ENCODE measurements around the gene HDAC2. TPM values are rescaled to one million over a fixed set of nuclear protein-coding genes. Genes with fewer than 3 reads are reported as not detected.
"Not testable (repeated sequence)": the region's sequence is repeated elsewhere in the genome, so short reads cannot be mapped to it uniquely, and the experiment has no call there.

The HDAC2 gene
- total RNA-seq, 1 experiment from 2014 or later = 88.5 TPM

DNA sequence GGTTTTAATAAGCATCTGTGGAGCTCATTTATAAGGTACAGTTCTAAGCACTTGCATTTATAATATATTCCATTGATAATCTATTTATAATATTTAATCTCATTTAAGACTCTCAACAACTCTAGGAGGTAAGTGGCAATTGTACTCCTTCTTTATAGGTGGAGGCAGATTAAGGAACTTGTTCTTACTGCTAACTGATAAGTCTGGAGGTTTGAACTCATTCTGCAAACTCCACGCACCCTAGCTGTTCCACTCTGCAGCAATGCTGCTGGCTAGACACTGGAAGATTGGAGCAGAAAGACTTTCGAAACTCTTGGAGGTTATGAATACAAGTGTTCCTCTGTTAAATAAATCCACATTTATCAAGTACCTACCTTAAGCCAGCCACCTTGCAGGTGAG, 793 bp upstream of the HDAC2 start:
- DNase-seq (ENCODE audit: low read depth) = no peak

DNA sequence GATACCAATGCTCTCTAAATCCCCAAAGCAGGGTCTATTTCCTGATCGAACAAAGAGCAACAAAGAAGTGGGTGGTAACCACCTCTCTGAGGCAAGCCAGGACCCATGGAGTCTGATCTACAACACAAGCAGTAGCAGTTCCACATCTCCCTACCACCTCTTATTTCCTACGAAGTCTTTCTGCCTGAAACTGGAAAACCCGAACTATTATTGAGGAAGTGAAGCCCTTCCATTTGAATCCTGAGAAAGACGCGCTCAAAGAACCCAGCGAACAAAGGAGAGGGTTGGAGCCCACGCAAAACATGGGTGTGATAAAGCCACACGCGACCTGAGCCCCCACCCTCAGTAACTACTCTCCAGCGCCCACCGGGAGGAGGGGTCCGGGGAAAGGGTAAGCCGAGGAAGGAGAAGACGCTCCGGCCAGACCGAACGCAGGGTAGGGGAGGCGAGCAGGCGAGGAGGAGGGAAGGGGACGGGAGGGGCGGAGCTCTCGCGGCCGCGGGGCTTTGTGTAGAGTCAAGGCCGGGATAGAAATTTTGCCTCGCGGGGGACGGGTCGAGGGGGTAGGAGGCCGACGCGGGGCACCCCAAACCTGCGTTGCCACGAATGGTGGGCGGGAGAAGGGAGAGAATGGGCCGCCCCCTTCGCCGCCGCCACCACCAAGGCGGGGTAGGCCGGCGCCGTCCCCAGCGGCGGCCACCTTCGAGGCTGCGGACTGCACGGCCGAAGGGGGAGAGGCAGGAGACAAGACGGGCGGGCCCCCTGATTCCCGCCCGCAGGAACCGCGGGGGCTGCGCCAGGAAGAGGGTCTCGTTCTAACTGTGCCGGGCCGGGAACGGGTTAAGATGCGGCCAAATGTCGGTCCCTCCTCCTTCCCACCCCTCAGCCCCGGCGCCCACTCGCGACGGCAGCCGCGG, 802 bp downstream of the HDAC2 start:
- peak; percentile 67 for DNase-seq (ENCODE audit: low read depth)

DNA sequence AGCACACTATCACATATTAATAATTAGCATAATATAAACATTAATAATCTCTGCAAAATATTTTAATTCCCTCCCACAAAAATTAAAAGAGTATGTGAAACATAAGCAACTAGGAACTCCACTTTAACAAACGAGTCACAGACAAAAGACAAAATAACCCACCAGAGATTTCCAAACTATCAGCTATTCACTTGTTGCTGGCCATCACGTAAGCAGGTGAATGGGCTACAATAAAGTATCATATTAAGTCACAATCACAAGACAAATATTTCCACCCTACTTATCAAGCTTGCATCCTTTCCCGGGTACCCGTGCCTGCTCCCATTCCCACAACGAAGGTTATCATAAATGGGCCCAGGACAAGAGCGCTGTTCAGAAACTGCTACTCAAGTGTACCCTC, 2.5 kb downstream of the HDAC2 start:
- DNase-seq (ENCODE audit: low read depth) = no peak

DNA sequence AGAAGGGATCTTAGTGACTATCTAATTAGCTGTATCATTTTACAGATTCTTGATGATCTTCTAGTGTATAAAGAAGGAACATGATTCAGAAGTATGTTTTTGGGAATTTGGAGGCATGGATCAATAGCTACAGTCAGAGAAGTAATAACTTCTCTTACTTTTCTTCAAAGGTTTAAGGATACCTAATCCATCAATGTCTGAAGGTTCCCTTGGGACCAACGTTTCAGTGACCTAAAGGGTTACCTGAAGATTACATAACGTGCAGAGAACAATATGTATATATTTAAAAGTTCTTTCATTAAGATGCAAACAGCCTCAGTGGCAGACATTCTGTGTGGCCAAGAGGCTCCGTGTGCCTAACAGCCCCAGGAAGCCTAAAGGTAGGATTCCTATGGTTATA, 3.2 kb downstream of the HDAC2 start:
- DNase-seq (ENCODE audit: low read depth) = no peak

DNA sequence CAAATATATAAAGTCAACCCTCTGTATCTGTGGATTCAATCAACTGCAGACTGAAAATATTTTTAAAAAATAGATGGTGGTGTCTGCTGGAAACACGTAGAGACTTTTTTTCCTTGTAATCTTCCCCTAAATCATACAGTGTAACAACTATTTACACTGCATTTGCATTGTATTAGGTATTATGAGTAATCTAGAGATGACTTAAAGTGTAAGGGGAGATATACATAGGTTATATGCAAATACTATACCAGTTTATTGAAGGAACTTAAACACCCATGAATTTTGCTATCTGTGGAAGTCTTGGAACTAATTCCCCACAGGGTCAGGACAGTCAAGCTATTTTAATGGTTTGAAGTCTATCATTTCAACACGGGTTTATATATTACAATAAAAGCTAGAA, 10.2 kb downstream of the HDAC2 start:
- DNase-seq (ENCODE audit: low read depth) = no peak

DNA sequence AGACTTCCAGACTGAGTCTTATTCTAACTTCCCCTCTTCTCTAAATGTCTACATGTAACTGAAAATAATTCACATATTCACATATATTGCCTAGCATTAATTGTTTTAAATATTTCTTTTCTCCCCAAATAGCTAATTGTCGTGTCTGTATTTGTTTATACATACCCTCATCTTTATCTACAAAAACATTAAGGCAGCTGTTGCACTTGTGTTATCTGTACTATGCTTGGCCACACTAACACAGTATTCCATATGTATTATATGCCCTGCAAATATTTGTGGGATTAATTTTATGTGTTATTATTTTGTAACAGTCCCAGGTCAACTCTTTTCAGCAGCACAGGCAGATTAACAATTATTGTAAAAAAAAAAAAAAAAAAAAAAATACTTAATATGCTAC, 11.7 kb downstream of the HDAC2 start:
- no peak for DNase-seq (ENCODE audit: low read depth)

DNA sequence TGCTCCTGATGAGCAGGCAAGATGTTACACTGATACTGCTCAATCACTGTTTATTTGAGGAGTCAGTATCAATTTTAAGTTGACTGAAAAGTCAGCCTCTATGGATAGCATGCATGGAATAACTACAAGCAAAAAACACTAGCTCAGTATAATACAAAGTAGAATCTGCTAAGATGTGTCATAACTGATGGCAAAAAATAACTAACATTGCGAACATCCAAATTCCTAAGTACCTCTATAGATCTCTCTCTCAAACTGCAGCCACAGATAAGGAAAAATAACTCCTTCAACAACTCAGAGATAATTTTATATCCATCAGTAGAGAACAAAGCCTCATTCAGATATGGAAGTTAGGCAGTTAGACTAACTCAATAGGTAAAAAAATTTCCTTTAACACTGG, 16.3 kb downstream of the HDAC2 start:
- DNase-seq (ENCODE audit: low read depth) = no peak

DNA sequence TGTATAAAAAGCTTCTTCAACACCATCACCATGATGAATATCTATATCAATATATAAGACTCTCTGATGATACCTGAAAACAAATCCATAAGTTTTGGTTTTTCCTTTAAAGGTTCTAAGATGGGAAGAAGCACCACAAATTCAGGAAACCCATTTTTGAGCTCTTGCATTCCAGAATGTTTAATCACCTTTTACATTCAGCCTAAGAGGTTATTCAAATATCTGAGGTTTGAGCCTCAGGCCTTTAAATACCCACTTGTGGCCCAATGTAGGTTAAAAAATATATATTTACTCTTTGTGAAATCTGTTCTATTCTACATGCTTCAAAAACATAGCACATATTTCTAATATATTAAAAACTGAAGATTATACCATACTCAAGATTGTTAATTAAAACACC, 17.6 kb downstream of the HDAC2 start:
- no peak for DNase-seq (ENCODE audit: low read depth)

DNA sequence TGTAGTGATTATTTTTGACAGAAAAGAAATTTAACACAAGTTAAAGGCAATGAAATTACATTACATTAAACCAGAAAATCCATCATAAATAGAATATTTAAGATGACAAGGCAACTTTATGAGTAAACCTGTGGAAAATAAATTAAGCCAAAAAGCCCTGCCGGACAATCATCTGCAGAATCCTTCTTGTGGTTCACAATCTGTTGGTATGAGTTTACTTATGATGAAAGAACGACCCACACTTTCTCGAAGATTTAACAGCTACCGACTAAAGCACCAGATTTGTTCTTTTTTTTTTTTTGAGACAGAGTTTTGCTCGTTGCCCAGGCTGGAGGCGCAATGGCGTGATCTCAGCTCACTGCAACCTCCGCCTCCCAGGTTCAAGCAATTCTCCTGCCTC, 21.4 kb downstream of the HDAC2 start:
- DNase-seq (ENCODE audit: low read depth) = no peak

DNA sequence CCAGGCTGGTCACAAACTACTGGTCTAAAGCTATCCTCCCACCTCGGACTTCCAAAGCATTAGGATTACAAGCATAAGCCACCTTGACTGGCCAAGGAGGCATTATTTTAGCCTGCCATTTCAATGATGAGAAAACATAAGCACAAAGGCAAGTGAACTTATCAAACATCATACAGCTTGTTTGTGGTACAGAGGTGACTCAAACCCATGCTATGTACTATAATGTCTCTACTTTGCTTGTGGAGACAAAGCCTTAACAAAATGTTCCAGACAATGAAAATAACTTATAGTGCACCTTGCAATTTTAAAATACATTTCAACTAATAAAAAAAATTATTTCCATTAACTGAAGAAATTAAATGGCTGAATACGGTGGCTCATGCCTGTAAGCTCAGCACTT, 26.2 kb downstream of the HDAC2 start:
- no peak for DNase-seq (ENCODE audit: low read depth)

DNA sequence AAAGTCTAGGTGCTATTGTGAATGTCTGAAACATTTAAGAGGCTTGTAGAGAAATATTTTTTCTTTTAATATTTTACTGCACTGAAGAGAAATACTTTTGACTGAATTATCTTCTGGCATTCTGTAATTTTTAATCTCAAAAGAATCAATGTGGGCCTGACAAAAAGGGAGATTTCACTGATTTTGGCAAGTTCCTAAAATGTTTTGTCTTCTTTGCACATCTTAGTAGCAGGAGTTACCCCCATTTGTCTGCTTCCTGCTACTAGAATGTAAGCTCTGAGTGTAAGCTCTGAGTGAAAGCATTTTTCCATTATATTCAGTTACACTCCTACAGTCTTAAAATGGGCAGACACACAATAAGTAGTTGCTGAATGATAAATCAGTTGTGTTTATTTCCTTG, 31.1 kb downstream of the HDAC2 start:
- DNase-seq (ENCODE audit: low read depth) = no peak

DNA sequence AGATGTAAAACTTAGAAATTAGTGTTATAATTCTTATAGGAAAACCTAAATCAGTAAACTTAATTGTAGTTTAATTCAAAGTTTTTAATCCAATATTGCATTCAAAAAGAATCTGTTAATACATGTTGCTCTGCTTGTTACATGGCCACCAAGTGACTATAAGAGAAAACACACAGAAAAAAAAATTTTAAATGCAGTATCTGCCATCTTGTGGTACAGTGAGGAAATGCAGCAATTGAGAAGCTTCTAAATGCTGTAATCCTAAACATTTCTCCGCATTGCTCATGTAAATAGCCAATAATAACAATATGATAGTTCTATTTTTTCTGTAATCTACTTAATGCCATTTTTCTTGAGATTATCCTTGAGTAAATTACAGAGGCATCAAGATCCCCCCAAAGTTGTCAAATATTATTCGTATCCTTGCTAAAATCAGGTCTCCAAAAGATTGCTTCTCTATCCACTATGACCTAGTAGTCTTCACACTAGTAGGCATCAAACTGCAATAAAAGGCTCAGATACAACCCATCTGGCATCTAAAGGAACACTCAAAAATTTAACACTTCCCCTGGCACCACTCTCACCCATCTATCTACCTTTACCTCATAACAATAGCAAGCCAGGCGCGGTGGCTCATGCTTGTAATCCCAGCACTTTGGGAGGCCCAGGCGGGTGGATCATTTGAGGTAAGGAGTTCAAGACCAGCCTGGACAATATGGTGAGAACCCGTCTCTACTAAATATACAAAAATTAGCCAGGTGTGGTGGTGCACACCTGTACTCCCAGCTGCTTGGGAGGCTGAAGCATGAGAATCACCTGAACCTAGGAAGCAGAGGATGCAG, 34.6 kb downstream of the HDAC2 start:
- peak; percentile 34 for DNase-seq (ENCODE audit: low read depth)

DNA sequence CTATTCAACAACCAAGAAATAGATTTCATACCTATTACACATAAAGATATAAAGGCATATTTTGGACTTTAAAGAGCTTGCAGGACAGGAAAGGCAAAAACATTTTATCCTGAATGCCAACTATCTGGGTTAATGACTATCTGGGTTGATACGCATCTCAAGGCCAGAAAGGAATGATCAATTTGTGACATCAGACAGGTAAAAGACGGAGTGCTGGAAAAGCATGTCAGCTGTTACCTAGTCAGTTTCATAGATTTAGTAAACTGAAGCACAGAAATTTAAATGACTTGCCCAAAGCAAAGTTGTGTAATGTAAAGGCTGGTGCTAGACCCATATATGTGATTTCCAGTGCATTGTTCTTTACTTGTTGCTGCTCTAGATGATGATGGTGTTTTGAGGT, 36.8 kb downstream of the HDAC2 start:
- no peak for DNase-seq (ENCODE audit: low read depth)

DNA sequence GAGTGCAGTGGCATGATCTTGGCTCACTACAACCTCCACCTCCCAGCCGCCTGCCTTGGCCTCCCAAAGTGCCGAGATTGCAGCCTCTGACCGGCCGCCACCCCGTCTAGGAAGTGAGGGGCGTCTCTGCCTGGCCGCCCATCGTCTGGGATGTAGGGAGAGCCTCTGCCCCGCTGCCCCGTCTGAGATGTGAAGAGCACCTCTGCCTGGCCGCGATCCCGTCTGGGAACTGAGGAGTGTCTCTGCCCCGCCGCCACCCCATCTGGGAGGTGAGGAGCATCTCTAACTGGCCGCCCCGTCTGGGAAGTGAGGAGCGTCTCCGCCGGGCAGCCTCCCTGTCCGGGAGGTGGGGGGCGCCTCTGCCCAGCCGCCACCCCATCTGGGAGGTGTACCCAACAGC, 39.0 kb downstream of the HDAC2 start:
- DNase-seq (ENCODE audit: low read depth) = not testable (repeated sequence)

DNA sequence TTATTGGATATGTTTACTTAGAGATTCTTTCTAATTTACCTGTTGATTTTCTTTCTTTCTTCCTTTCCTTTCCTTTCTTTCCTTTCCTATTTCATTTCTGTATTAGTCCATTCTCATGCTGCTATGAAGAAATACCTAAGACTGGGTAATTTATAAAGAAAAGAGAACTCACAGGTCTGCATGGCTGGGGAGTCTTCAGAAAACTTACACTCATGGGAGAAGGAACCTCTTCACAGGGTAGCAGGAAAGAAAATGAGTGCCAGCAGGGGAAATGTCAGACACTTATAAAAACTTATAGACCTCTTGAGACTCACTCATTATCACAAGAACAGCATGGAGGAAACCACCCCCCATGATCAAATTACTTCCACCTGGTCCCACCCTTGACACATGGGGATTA, 40.8 kb downstream of the HDAC2 start:
- DNase-seq (ENCODE audit: low read depth) = no peak

DNA sequence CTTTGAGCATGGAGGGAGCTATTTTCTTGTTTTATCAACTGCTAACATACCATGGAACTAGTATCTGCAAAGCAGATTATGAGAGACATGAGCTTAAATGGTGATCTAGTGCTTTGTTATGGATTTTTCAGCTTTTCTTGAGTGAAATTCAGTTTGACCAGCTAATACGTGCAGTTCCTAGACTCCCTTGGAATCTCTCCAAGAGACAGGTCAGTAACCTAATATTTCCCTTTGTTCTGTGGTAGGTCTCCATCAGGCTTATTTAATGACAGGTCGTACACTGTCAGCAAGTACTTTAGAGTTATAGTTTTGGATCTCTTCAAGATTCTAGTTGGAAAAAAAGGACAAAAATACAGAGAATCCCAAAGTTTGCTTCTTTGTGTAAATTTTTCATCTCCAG, 43.9 kb downstream of the HDAC2 start:
- no peak for DNase-seq (ENCODE audit: low read depth)

DNA sequence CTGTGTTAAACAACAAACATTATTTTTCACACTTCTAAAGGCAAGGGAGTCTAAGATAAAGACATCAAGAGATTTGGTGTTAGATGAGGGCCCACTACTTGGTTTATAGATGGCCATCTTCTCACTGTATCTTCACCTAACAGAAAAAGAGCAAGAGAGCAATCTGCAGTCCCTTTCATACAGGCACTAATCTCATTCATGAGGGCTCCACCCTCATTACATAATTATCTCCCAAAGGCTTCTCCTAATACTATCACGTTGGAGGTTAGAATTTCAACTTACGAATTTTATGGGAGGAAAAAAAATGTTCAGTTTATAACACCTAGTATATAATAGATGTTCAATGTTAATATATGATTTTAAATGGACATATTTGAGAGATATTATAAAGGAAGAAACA, 45.6 kb downstream of the HDAC2 start:
- no peak for DNase-seq (ENCODE audit: low read depth)

DNA sequence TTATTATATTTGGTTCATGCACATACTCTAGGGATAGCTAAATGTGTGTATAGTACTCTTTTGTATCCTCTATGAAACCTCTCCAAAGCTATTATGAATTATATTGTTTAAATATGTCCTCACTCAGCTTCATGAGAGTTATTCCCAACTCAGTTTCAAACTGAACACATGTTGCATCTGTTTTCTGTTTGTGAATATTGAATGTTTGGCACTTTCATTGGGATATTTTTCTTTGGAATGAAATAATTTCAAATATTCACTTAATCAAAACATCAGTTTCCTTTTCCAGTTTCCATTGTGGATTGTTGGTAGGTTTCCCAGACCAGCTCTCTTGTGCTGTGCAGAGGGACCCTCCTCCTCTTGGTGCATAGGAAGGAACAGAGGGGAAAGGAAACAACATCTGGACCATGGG, 46.6 kb downstream of the HDAC2 start:
- no peak for DNase-seq (ENCODE audit: low read depth)

DNA sequence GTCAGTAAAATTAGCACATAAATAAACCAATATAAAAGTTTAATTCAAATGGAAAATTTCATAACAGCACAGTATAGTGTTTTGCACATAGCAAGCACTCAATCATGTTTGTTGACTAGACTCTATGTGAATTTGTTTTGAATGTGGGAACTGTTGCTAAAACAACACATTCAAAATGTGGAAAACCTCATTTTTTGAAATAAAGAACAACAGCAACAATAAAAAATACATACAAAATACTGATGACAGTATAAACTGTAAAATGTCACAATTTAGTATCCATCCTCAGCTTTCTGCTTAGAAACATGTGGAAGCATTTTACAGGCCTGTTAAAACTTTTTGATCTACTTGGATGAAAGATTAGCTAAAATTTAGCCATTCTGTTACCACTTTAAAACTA, 47.4 kb downstream of the HDAC2 start:
- DNase-seq (ENCODE audit: low read depth) = no peak

DNA sequence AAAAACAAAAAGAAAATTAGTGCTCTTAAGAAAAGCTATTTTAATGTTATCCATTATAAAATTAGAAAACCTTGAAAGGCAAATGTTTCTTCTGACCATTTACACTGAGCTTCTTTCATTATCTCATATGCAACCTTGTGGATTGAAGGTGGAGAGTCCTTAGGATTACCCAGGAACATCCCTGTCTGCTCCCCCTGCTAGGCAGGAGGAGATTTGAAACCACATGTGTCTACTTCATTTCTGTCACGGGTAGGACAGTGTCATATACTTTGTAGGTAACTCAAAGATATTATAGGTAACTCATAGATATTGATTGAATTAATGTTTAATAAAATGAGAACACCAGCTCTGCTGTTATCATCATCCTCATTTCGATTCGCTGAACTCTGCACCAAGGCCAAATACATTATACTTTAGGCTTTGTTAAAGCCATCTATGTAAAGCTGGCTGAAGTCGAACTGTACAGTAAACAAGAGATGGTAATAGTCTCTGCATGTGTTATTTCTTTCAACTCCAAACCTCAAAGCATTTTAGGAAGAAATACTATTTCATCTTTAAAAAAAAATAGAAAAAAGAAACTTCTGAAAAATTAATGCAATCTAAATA, 49.5 kb downstream of the HDAC2 start:
- DNase-seq (ENCODE audit: low read depth) = no peak

DNA sequence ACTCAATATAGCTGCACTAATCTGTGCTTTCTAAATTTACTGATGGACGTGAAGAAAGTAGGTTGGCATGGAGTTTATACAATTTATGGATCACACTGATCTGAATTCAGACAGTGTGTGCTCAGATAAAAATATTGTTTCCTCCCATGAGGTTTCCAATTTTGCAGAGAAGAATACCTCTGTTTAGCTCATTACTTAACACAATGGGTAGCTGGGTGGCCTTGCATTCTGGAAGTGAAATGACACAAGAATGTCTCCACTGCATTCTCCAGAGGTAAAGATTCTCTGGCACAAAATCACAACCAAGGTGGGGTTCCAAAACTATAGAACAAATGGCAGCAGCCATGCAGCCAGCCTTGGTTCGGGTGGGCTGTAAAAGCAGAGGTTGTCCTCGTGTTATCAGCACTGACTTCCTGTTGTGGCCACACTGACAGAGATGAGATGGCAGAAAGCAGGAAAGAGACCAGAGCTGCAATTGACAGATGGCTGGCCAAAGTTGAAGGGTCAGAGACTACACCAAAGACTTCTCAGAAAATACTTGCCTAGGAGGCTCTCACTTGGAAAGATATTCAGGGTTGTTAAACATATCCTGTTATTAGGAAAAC, 50.2 kb downstream of the HDAC2 start:
- DNase-seq (ENCODE audit: low read depth) = no peak

DNA sequence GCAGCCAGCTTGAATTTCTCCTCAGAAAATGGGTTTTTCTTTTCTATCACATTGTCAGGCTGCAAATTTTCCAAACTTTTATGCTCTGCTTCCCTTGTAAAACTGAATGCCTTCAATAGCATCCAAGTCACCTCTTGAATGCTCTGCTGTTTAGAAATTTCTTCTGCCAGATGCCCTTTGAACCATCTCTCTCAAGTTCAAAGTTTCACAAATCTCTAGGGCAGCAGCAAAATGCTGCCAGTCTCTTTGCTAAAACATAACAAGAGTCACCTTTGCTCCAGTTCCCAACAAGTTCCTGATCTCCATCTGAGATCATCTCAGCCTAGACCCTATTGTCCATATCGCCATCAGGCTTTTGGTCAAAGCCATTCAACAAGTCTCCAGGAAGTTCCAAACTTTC, 60.7 kb downstream of the HDAC2 start:
- not testable (repeated sequence) for DNase-seq (ENCODE audit: low read depth)

Data from Daoy (cell line).